Ecto neural progenitor cell (in vitro differentiated cells): ENCODE measurements around the gene NUDT3.
"Not testable (repeated sequence)": the region's sequence is repeated elsewhere in the genome, so short reads cannot be mapped to it uniquely, and the experiment has no call there.

Source experiments
- DNase-seq: peaks from one replicate; pipeline ENCODE4 v3.0.0-alpha.2; 2018; ENCODE audit warnings: low spot score

The NUDT3 gene

GRCh38 chr6:34393191-34393965 lies 909 bp upstream of the NUDT3 start:
- no peak for DNase-seq

GRCh38 chr6:34391786-34392496 lies 528 bp downstream of the NUDT3 start:
- DNase-seq, result peak; percentile 79

GRCh38 chr6:34391473-34391785 lies 1.0 kb downstream of the NUDT3 start:
- no peak for DNase-seq

- DNase-seq, result no peak
Measured at GRCh38 chr6:34390531-34391472, 1.7 kb downstream of the NUDT3 start.

GRCh38 chr6:34389034-34389433 lies 3.4 kb downstream of the NUDT3 start:
- no peak for DNase-seq

GRCh38 chr6:34388421-34388820 lies 4.0 kb downstream of the NUDT3 start:
- no peak for DNase-seq

GRCh38 chr6:34386316-34387137 lies 5.9 kb downstream of the NUDT3 start:
- no peak for DNase-seq

GRCh38 chr6:34385793-34386195 lies 6.7 kb downstream of the NUDT3 start:
- DNase-seq, result no peak

- no peak for DNase-seq
Measured at GRCh38 chr6:34384321-34385153, 7.9 kb downstream of the NUDT3 start.

GRCh38 chr6:34383656-34384320 lies 8.7 kb downstream of the NUDT3 start:
- no peak for DNase-seq

- no peak for DNase-seq
Measured at GRCh38 chr6:34383161-34383631, 9.3 kb downstream of the NUDT3 start.

GRCh38 chr6:34381081-34381480 lies 11.4 kb downstream of the NUDT3 start:
- no peak for DNase-seq

GRCh38 chr6:34378470-34378869 lies 14.0 kb downstream of the NUDT3 start:
- DNase-seq, result no peak

GRCh38 chr6:34377984-34378383 lies 14.5 kb downstream of the NUDT3 start:
- no peak for DNase-seq

GRCh38 chr6:34377571-34377970 lies 14.9 kb downstream of the NUDT3 start:
- DNase-seq, result not testable (repeated sequence)

- DNase-seq, result no peak
Measured at GRCh38 chr6:34375833-34376232, 16.6 kb downstream of the NUDT3 start.

GRCh38 chr6:34374508-34374907 lies 18.0 kb downstream of the NUDT3 start:
- no peak for DNase-seq

GRCh38 chr6:34374069-34374468 lies 18.4 kb downstream of the NUDT3 start:
- no peak for DNase-seq

- DNase-seq, result no peak
Measured at GRCh38 chr6:34373511-34373910, 19.0 kb downstream of the NUDT3 start.

GRCh38 chr6:34371865-34372264 lies 20.6 kb downstream of the NUDT3 start:
- DNase-seq, result not testable (repeated sequence)
